A673 (cell line): ENCODE results near the gene ISLR. TPM values are rescaled to one million over a fixed set of nuclear protein-coding genes. Genes with fewer than 3 reads are reported as not detected.

Source experiments
- BruUV-seq: library from RNA; stranded (reverse); fragments of 400-500 nt; replicated peaks from 2 replicates; lab custom pipeline; 2021; lab: Mats Ljungman, UMichigan
- CTCF ChIA-PET: fragments of 300-600 bp; sonication (Branson Sonifier 250); formaldehyde crosslinking; loops from one replicate; lab custom pipeline; 2022; ENCODE audit warnings: antibody characterized with exemption; lab: Charles Lee
- POLR2A ChIA-PET: fragments of 300-600 bp; sonication (Branson Sonifier 250); formaldehyde crosslinking; loops from one replicate; lab custom pipeline; 2022; ENCODE audit warnings: antibody characterized with exemption; ENCODE audit not compliant: low non-redundant PET; lab: Charles Lee
- DNase-seq: peaks from one replicate; pipeline ENCODE4 v3.0.0-alpha.2; 2015; ENCODE audit warnings: low spot score
- H3K27ac ChIP-seq: fragments of 200-600 bp; sonication (generic); 2 replicates; pipeline ENCODE4 v1.5.1; 2016; ENCODE audit warnings: mixed run types, low read depth, mild to moderate bottlenecking, mixed read lengths, antibody characterized with exemption, low read length; ENCODE audit not compliant: poor library complexity, severe bottlenecking
- H3K27me3 ChIP-seq: fragments of 200-600 bp; sonication (generic); replicated peaks from 2 replicates; pipeline ENCODE4 v1.6.1; 2017; ENCODE audit warnings: mixed run types, low read depth, mild to moderate bottlenecking, mixed read lengths, antibody characterized with exemption, low read length; ENCODE audit not compliant: insufficient read depth, poor library complexity
- H3K36me3 ChIP-seq: fragments of 200-600 bp; sonication (generic); 2 replicates; pipeline ENCODE4 v1.6.1; 2016; ENCODE audit warnings: mixed run types, mild to moderate bottlenecking, mixed read lengths, antibody characterized with exemption, low read length; ENCODE audit not compliant: insufficient read depth, poor library complexity, severe bottlenecking
- H3K4me1 ChIP-seq: fragments of 200-600 bp; sonication (generic); 2 replicates; pipeline ENCODE4 v1.6.1; 2017; ENCODE audit warnings: mixed run types, mild to moderate bottlenecking, mixed read lengths, antibody characterized with exemption, low read length; ENCODE audit not compliant: insufficient read depth, poor library complexity, severe bottlenecking
- H3K4me3 ChIP-seq: fragments of 200-600 bp; sonication (generic); 2 replicates; pipeline ENCODE4 v1.5.1; 2016; ENCODE audit warnings: low read depth, mixed run types, mild to moderate bottlenecking, mixed read lengths, low read length; ENCODE audit not compliant: poor library complexity, severe bottlenecking
- H3K9me3 ChIP-seq: fragments of 200-600 bp; sonication (generic); 2 replicates; pipeline ENCODE4 v1.6.1; 2016; ENCODE audit warnings: mixed run types, low read depth, mild to moderate bottlenecking, mixed read lengths, antibody characterized with exemption, low read length; ENCODE audit not compliant: poor library complexity, severe bottlenecking
- EZH2 ChIP-seq: fragments of 200-600 bp; sonication (generic); IDR thresholded peaks from 2 replicates; pipeline ENCODE4 v1.6.1; 2017; ENCODE audit warnings: borderline replicate concordance, low read depth, mild to moderate bottlenecking, mixed read lengths, antibody characterized with exemption, low read length; ENCODE audit not compliant: poor library complexity, severe bottlenecking
- intact Hi-C: fragments of 100-400 bp; cut with micrococcal nuclease; formaldehyde crosslinking; loops from one replicate; pipeline ENCODE4 v1.10.0; 2022; ENCODE audit not compliant: unreplicated experiment
- total RNA-seq: library from RNA; stranded (reverse); gene quantifications from 2 replicates; pipeline ENCODE4 v1.2.3, GENCODE V29; 2021
- TF ChIP-seq, protein P1 (sequence below): fragments of 300-800, 200-600 bp; sonication (generic); conservative IDR thresholded peaks from 2 replicates; pipeline ENCODE4 v1.5.1; 2017; ENCODE audit warnings: low read depth, mild to moderate bottlenecking, antibody characterized with exemption, low read length, moderate library complexity, mixed read lengths

The ISLR gene
- total RNA-seq, 1 experiment from 2014 or later = 0.41 TPM

GRCh38 chr15:74184582-74185091 lies 11.1 kb downstream of the ISLR start:
- POLR2A ChIA-PET = no interaction called here
- CTCF ChIA-PET = no interaction called here

GRCh38 chr15:74185710-74186348 lies 12.3 kb downstream of the ISLR start:
- intact Hi-C loops = no loop called here
- no TSS peak for BruUV-seq
- no peak overlapping the region for H3K27ac ChIP-seq
- no peaks in the 10 kb centered on the region for H3K4me1 ChIP-seq
- no peak for DNase-seq
- H3K36me3 ChIP-seq = no peaks in the 10 kb centered on the region
- H3K27me3 ChIP-seq = no peaks in the 10 kb centered on the region
- CTCF ChIA-PET = no interaction called here
- POLR2A ChIA-PET = no interaction called here
- H3K9me3 ChIP-seq = no peaks in the 10 kb centered on the region
- TF ChIP-seq EZH2 = no peak
- TF ChIP-seq, protein P1, sequence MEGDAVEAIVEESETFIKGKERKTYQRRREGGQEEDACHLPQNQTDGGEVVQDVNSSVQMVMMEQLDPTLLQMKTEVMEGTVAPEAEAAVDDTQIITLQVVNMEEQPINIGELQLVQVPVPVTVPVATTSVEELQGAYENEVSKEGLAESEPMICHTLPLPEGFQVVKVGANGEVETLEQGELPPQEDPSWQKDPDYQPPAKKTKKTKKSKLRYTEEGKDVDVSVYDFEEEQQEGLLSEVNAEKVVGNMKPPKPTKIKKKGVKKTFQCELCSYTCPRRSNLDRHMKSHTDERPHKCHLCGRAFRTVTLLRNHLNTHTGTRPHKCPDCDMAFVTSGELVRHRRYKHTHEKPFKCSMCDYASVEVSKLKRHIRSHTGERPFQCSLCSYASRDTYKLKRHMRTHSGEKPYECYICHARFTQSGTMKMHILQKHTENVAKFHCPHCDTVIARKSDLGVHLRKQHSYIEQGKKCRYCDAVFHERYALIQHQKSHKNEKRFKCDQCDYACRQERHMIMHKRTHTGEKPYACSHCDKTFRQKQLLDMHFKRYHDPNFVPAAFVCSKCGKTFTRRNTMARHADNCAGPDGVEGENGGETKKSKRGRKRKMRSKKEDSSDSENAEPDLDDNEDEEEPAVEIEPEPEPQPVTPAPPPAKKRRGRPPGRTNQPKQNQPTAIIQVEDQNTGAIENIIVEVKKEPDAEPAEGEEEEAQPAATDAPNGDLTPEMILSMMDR = no peak
- no peak overlapping the region for H3K4me3 ChIP-seq

More at GRCh38 chr15:74184582-74185091, 11.1 kb downstream of the ISLR start:
- no peak for DNase-seq
- Histone ChIP-seq H3K27ac (no peak overlapping the region), H3K9me3 (no peaks in the 10 kb centered on the region), H3K4me3 (no peak overlapping the region), H3K27me3 (no peaks in the 10 kb centered on the region), H3K36me3 (no peaks in the 10 kb centered on the region), H3K4me1 (no peaks in the 10 kb centered on the region)
- no TSS peak for BruUV-seq
- intact Hi-C loops = no loop called here
- TF ChIP-seq EZH2 = no peak
- TF ChIP-seq, protein P1 = no peak

- DNase-seq = no peak
- Histone ChIP-seq H3K9me3 (no peaks in the 10 kb centered on the region), H3K4me1 (no peaks in the 10 kb centered on the region), H3K36me3 (no peaks in the 10 kb centered on the region), H3K27ac (no peak overlapping the region), H3K27me3 (no peaks in the 10 kb centered on the region), H3K4me3 (no peak overlapping the region)
- TF ChIP-seq, protein P1 = no peak
- no peak for TF ChIP-seq EZH2
- no TSS peak for BruUV-seq
- intact Hi-C loops = no loop called here
- ChIA-PET CTCF (interaction anchor here (0.6 kb wide), 1 partner anchor 11 kb away, joined by 3 read pairs; no protein-coding TSS in a partner anchor), POLR2A (no interaction called here)
These were observed 14.7 kb downstream of the ISLR start for GRCh38 chr15:74188216-74188615.
